GM19463 (cell line): ENCODE results near the gene SETBP1.

Experiments
- ATAC-seq: cut with Tn5 transposase; IDR thresholded peaks from one replicate; pipeline ENCODE4 v1.9.1; 2021; ENCODE audit warnings: mild to moderate bottlenecking, moderate library complexity; ENCODE audit not compliant: unreplicated experiment

The SETBP1 gene

DNA sequence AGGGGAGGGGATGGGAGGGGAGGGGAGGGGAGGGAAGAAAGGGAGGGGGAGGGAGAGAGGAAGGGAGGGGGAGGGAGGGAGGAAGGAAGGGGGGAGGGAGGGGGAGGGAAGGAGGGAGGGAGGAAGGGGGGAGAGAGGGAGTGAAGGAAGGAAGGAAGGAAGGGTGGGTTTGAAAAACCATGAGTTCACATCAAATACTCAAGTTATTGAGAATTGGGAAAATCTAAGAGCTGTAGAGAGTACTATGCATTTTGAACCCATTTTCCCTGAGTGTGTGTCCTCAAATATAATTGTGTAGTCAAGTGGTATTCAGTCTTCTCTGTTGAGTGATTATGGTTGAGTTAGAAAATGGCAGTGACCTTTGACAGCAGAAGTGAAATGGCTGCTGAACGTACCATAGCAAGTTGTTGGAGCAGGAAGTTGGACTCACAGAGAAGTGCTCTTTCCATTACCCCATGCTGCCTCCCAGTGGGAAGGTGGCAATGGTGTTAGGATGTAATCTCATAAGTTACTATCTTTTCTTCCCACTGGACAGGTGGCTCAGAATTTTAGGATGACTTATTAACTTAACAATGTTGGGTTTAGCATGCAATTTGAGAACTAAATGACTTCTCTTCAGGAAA is 214.6 kb downstream of the SETBP1 start:
- ATAC-seq, result peak; percentile 80

DNA sequence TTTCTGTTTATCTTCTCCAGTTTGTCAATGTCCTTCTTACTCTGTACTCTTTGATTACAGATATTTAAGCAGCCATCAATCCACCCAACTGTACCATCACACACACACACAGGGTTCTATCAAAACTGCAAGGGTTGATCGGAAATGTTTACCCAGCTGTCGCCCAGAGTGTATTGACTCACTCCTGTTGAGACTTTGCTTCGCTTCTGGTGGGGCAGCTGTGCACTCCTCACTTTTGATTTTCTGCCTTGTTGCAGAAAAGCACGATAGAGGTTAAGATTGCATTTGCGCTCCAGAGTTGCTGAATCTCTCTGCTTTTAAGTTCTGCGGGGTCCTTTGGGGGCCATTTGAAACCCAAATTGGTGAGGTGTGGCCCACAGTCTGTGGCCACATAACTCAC is 216.2 kb downstream of the SETBP1 start:
- no peak for ATAC-seq

DNA sequence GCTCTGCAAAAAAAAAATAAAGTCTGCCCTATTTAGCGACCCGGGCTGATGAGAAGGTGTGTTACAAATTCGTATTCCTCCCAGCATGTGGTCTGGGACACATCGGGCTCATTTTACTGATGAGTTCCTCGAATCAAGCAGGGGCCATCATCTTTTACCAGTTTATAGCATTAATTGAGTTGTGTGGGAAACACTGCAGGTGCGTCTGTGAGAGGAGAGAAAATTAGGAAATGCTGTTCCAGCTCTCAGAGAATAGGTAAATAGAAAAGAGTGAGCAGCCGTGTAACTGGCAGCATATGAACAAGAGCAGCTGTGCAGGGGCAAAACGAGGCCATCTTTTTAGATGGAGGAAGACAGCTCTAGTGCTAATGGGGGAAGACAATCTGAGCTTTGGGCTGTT is 216.7 kb downstream of the SETBP1 start:
- no peak for ATAC-seq

DNA sequence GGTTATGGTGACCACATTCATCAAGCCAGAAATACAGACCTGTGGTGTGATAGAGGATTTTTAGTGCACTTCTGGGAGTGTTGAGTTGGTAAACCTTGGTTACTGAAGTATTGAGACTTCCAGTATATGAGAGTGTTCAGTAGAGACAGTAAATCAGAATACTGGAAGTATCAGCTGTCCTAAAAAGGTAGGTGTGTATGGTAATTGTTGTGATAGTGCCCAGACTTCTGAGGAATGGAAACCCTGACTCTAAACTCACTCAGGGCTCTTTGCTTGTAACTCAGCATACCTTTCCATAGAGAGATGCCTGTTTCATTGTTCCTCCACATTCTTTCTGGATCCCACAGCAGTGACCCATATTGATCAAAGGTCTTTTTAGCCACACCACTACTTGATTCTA is 217.1 kb downstream of the SETBP1 start:
- ATAC-seq, result no peak

DNA sequence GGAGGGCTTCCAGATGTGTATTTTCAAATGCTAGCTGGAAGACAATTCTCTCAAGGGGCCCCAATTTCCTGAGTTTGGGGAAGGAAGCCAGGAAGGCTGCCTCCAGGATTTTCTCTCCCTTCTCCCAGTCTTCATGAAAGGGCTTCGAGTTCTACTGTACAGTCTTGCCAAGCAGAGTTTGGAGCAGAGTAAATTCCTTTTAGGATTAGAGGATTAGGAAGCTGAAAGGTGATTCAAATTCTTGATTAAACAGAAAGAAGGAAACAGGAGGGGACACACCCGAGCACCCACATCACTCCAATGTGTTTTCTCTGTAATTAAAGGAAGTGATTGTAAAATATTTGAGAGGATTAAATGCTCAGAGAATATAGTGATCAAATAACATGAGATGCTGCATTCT is 217.8 kb downstream of the SETBP1 start:
- no peak for ATAC-seq

DNA sequence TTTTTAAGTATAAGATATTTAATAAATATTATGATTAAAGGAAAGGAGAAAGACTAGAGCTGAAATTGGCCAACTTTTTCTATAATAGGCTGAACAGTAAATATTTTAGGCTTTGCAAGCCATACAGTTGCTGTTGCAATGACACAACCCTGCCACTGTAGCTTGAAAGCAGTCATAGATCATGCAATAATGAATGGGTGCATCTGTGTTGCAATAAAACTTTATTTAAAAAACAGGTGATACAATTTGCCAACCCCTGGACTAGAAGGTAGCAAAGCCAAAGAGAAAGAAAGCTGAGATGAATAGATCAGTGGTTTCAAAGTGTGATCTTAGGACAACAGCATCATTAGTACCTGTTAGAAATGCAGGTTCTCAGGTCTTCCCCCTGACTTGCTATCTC is 219.1 kb downstream of the SETBP1 start:
- ATAC-seq, result no peak

DNA sequence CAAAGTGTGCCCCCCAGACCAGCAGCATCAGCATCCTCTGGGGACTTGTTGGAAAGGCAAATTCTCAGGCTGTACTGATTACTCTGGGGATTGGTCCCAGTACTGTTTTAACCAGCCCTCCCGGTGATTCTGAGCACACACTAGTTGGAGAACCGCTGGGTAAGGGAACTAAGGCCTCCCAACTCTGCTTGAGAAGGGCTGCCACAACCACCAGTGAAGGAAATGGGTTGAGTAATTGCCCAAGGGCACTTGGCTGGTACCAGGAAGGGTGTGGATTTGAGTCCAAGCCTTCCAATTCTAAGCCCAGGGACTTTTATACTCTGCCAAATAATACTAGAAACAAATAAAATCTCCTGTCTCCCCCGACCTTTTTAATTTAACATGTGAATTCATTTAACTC is 219.9 kb downstream of the SETBP1 start:
- no peak for ATAC-seq

DNA sequence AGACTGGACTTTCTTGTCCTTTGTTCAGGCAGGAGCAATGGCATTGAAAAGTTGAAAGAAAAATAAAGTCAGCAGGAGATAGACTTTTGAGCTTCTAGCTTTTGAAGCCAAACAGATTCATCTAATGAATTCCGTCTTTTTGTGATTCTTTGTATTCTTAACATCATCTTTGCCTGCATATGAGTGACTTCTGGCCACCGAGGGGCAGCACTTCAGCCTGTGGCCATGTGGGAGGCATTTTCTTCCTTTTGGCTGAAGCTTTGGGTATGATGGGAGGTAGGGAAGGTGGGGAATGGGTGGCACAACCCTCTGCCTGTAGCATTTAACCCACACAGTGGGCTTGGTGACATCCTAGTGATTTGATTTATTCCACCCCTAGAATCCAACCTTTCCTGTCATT is 220.6 kb downstream of the SETBP1 start:
- ATAC-seq, result no peak

DNA sequence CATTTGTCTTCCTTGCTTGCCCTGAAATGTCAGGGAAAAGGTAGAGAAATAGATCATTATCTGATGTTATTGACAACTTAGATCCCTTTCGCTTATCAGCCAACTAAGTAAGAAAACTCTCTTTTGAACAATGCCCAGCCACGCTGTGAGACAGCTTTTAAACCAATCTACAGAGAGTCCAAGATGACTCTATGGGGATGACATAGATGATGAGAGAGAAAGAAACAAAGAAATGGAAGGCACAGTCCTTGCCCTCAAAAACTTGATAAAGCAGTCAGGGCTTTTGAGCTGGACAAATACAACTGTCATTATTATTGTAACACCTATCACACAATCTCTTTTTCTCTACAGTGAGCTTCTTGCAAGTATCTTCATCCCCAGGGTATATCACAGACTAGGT is 222.6 kb downstream of the SETBP1 start:
- ATAC-seq, result no peak

DNA sequence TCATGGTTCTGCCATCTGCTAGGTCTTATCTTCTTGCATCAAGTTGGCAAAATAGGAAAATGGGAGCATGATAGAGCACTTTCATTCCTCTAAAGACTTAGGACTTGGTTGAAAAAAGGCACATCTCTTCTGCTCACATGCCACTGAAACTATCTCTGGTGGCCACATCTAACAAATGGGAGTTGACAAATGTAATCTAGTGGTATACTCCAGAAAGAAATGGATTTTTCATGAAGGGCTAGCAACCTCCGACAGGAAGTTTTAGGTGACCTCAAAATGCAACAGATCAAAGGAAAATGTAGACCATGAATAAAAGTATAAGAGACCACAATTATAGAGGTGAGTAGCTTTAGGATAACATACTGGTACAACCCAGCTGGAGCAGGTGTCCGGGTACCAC is 224.1 kb downstream of the SETBP1 start:
- ATAC-seq, result no peak

DNA sequence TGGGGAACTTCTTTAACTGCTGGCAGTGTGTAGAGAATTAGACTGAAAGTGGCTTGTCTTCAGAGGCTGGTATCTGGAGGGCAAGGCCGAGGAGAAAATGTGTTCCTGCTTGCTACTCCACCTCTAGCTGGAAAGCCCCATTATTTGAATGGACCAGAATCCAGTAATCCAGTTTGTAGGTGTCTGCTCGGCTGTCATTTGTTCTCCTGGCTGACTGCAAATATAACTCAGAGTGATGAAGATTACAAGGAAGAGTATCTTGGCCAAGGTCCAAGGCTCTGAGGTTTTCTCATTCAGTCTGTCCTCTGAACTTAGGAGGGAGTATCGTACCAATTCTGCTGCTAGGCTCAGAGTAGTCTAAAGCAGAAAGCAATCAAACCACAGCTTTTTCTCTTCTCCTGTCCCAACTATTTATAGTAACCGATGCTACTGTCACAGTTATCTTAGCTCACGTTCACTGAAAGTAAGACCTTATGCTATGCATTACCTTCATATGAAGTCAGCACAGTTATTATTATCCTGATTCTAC is 228.6 kb downstream of the SETBP1 start:
- ATAC-seq, result peak; percentile 73

DNA sequence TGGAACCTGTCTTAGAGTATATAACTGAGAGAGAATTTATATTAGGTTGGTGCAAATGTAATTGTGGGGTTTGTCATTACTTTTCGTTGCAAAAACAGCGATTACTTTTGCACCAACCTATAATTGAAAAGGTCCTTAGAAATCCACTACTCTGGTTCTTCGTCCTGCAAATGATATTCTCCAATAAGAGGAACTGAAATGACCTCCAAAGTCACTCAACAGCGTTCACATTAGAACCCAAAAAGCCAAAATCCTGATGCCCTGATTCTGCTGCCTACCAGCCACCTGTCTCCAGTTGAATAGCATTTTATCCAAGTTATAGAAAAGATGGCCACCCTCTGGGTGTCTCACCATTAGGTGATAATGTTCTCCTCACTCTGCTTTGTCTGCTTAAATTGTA is 230.6 kb downstream of the SETBP1 start:
- ATAC-seq, result no peak

DNA sequence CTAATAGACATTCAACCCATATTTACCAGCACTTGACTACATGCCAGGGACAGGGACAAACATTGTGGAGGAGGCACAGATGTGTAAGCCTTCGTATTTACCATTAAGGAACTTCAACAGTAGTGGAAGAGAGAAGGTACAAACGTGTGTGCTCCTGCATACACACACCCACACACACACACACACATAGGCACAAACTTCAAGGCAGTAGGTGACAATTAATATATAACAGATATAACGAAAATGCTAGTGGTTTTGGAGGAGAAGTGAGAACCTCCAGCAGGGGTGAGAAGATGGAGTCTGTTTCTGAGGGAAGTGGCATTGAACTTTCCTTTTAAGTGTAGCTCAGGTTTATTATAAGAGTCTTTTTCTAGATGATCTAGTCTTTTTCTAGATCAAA is 231.1 kb downstream of the SETBP1 start:
- peak; percentile 37 for ATAC-seq

DNA sequence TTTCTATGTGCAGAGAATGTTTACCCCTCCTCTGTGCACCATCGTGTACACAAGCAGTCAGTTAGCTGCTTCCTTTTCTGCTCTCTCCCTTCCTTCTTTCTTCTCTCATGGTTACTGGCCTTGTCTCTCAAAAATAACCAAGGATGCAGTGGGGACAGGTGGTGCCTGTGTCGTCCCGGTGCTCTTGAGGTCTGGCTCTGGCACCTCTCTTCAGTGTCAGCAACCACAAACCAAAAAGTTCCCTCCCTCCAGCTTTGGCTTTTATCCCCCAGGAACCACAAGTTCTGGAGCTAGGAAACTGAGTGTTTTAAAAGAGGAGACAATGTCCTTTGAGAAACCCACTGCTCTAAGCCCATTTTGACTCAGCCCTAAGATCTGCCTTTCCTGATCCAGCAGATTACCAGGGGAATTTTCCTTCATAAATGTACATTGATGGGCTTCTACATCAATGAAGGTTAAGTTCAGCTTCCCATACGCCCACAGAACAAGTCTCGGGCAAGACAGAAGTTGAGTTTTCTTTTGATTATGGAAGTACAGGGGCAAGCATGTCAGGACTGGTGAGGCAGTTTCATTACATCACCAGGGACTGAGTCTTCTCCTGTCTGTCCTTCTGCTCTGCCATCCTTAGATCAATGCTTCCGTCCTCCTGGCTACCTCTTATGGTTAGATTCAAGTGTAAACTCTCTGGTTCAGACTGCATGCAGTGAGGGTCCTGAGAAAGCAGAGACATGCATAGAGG is 232.2 kb downstream of the SETBP1 start:
- no peak for ATAC-seq

DNA sequence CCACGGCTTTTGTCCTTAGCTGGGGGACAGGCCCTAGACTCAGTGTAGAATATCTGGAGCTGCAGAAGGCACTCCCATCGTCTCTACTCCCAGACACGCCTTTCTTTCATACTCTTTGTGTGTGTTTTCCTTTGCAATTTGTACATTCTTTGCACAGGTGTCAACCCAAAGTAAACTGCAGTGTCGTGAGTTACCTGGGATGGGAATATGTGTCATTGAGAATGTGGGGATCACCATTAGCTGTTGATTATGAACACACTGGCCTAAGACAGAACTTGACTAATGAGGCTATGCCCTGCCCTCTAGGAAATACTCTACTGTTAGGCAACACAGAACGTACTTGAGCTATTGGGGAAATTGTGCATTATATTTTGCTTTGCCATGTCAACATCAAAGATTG is 233.3 kb downstream of the SETBP1 start:
- ATAC-seq, result no peak

DNA sequence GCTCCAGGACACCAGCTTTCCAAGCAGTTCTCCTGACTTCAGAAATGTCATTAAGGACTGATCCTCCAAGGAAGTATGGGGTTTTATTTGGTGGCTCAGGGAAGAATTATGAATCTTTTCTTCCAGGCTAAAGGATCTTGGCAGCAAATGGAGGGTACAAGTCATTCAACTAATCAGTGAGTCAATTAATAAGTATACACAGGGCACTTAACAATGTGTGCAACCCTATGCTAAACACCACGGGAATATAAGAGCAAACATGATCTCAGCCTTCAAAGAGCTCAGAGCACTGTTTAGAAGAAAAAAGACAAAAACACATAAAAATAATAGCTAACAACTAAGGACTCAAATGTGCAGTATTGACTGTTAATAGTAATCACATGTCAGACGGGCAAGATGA is 234.5 kb downstream of the SETBP1 start:
- ATAC-seq, result no peak

DNA sequence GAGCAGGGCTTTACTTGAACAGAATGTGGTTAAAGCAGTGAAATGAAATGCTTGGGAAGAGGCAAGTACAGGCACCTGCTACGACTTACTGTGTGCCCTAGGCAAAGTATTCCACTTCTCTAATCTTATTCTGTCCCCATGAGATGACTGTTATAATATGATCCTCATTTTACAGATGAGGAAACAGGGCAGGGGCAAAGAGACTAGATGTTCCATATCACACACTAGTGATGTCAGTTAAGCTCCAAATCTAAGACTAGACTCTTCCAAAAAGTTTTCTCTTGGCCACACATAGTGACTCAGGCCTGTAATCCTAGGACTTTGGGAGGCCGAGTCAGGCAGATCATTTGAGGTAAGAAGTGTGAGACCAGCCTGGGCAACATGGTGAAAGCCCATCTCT is 235.0 kb downstream of the SETBP1 start:
- no peak for ATAC-seq

DNA sequence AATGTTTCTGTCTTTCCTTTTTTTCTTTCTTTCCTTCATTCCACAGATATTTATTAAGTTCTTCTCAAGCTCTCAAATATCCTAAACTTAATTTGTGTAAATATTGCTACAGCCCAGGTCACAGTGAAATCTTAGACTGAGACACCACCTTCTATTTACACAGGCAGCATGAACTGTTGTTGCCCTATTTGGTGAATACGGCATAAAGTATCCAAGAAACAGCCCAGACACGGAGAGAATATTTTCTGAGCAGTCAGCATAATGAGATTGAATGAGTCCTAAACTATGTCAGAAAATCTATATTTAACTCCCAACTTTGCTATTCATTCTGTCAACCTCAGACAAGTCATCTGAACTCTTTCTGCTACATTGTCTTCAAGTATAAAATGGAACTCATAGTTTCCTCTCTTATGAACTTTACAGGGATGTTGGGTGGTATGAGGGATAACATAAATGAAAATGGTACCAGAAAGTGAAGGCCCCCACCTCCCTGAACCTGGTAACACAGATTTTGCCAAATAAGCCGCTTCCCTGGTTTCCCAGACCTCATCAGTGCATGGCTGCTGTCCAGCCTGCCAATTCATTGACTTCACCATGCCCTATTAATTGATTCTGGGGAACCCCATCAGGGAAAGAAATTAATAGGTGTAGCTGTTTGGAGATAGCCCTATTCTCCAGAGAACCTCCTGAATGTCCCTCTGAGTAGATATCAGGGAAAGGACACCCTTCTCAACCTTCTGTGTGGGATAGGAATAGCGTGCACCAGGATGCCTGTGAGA is 235.9 kb downstream of the SETBP1 start:
- no peak for ATAC-seq

DNA sequence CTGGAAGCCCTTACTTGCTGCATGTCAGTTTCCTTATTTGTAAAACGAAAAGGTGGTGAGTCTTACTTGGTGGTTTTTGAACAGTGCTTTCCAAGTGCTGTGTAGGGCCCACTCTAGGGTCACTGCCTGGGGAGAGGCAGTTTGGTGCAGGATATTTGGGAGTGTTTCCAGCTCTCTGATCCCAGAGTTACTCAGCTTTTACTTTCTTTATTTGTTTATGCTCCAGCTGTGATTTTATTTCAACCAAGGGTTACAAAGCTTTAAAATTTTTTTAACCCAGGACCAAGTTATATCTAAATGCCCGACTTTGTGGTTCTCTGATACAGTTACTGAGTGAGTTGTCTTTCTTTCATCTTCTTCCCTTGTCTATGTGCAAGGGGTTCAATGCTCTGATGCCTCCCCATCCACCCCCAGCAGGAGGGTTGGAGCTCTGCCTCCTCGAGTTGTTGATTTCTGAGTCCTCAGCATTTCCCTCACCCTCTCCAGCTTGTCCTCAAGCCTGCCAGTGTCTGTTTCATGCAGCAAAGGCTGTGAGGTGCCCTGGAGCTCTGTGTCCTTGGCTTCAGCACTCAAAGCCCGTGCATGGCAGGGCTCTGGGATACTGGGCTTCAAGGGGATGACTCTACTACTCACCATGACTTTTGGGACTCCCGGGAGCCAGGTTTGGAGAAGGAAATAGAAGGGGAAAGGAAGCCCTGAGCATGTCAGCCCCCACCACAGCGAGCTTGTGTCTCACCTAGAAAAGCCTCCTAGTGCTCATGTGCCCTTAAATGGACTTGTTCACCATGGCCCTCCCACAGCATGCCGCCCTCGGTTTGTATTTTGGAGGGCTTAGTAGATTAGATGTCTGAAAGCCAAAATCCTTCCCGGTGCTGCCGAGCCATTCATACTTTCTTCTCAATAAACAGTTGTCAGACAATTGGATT is 236.8 kb downstream of the SETBP1 start:
- ATAC-seq, result no peak

DNA sequence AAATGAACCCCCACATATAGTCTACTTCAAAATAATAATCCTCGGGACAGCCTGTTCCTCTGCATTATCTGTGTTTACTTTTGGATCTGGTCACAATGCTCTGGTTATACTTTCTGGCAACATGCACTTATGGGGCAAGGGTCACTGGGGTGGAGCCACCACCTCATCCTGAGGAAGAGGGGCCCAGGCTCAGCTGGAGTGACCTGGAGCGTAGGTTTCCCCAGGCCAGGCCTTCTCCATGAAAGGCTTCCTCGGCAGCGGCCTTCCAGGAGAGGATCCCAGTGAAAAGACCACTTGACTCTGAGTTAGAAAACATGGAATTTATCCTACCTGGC is 237.4 kb downstream of the SETBP1 start:
- ATAC-seq, result no peak

DNA sequence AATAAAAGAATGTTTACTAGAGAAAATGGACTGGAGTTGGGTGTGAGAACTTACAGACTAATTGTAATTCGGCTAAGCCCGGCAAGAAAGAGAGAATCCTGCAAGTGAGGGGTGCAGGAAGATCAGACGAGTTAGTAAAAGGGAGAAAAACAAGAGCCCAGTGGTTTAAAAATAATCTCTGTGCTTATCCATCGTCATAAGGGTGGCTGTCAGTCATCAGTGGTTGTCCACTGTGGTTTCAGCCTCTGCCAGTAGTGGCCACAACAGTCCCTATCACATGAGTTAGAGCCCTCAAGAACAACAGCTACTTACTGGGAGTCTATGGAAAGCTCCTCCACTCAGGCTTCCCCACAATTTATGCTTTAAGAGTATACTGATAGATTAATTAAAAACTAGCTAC is 239.8 kb downstream of the SETBP1 start:
- no peak for ATAC-seq
